ENCODE data around the gene ZMYND15. TPM values are rescaled to one million over a fixed set of nuclear protein-coding genes. Genes with fewer than 3 reads are reported as not detected.

The ZMYND15 gene
- total and polyA plus RNA-seq, 2 of the 13 experiments (the other 11 are each of a cell fraction or from before 2014, with no cell fraction given): 0.24 to 2.7 TPM

DNA sequence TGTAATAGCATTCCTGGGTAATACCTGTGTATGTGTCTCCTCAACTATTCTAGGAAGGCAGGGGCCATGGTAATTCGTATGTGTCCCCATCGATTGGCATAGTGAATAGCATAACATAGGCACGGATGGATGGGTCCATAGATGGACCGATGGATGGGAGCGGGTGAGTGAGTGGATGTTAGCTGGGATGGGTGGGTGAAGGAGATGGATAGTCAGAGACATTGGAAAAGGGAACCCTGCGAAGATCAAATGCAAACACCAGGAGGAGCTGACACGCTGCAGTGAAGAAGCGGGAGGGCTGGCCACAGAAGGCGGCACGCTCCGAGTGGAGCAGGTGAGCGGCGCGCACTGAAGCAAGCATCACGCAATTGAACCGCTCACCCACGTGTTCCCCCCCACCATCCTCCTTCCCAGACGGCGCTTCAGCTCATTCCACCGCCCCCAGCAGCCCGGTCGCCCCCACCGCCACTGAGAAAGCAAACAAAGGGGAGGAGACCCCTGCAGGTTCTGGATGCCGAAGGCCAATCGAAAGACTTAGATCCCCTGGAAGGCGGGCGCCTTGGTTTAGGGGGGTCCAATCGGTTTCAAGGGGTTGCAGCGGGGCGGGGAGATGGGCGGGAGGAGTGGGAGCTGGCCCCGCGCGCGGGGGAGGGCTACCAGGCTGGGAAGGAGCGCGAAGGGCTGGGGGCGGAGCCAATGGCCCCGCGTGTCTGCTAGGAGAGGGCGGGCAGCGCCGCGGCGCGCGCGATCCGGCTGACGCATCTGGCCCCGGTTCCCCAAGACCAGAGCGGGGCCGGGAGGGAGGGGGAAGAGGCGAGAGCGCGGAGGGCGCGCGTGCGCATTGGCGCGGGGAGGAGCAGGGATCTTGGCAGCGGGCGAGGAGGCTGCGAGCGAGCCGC is 29.6 kb upstream of the ZMYND15 start, which contains the start of gene ARRB2 (continued):
- TF ChIP-seq TFDP1 (CRISPR knock-in tag; IDR thresholded peaks at IDR 0.05; ENCODE audit: borderline replicate concordance) (peak; percentile 49; the same call in 1 of the 2 replicates), ZNF431 (CRISPR knock-in tag; IDR thresholded peaks at IDR 0.05; ENCODE audit: borderline replicate concordance, low read depth) (no peak), ZMYM2 (CRISPR knock-in tag; IDR thresholded peaks at IDR 0.05) (0 out of 2 replicates have a peak, but pooled peaks have one; percentile 46), ZBTB44 (CRISPR knock-in tag; IDR thresholded peaks at IDR 0.05) (no peak; the same call in 1 of the 2 replicates), ZFP1 (CRISPR knock-in tag; IDR thresholded peaks at IDR 0.05) (0 out of 2 replicates have a peak, but pooled peaks have one; percentile 44), ZNF33A (CRISPR knock-in tag; IDR thresholded peaks at IDR 0.05; ENCODE audit: borderline replicate concordance) (no peak), ZNF557 (CRISPR knock-in tag; IDR thresholded peaks at IDR 0.05) (no peak), SOX6 (IDR thresholded peaks at IDR 0.05) (no peak), SOX6 (CRISPR knock-in tag; IDR thresholded peaks at IDR 0.05) (peak; percentile 36; the same call in 1 of the 2 replicates), SNAI1 (CRISPR knock-in tag; IDR thresholded peaks at IDR 0.05; ENCODE audit: borderline replicate concordance) (no peak), NR2F2 (IDR thresholded peaks at IDR 0.05; ENCODE audit: borderline replicate concordance, low read depth) (no peak), CHCHD3 (CRISPR knock-in tag; IDR thresholded peaks at IDR 0.05) (no peak), ZNF839 (CRISPR knock-in tag; IDR thresholded peaks at IDR 0.05; ENCODE audit: borderline replicate concordance) (no peak), KMT2A (CRISPR knock-in tag; IDR thresholded peaks at IDR 0.05) (no peak), MED13 (CRISPR knock-in tag; IDR thresholded peaks at IDR 0.05) (no peak), SYNCRIP (IDR thresholded peaks at IDR 0.05; ENCODE audit: insufficient read depth, low read depth, low read length) (no peak), HNF4A (CRISPR knock-in tag; IDR thresholded peaks at IDR 0.05) (no peak), CC2D1A (CRISPR knock-in tag; IDR thresholded peaks at IDR 0.05) (no peak)
- TF ChIP-seq, protein P1, sequence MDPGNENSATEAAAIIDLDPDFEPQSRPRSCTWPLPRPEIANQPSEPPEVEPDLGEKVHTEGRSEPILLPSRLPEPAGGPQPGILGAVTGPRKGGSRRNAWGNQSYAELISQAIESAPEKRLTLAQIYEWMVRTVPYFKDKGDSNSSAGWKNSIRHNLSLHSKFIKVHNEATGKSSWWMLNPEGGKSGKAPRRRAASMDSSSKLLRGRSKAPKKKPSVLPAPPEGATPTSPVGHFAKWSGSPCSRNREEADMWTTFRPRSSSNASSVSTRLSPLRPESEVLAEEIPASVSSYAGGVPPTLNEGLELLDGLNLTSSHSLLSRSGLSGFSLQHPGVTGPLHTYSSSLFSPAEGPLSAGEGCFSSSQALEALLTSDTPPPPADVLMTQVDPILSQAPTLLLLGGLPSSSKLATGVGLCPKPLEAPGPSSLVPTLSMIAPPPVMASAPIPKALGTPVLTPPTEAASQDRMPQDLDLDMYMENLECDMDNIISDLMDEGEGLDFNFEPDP (CRISPR knock-in tag; conservative IDR thresholded peaks at IDR 0.05): no peak
- TF ChIP-seq, protein P2, sequence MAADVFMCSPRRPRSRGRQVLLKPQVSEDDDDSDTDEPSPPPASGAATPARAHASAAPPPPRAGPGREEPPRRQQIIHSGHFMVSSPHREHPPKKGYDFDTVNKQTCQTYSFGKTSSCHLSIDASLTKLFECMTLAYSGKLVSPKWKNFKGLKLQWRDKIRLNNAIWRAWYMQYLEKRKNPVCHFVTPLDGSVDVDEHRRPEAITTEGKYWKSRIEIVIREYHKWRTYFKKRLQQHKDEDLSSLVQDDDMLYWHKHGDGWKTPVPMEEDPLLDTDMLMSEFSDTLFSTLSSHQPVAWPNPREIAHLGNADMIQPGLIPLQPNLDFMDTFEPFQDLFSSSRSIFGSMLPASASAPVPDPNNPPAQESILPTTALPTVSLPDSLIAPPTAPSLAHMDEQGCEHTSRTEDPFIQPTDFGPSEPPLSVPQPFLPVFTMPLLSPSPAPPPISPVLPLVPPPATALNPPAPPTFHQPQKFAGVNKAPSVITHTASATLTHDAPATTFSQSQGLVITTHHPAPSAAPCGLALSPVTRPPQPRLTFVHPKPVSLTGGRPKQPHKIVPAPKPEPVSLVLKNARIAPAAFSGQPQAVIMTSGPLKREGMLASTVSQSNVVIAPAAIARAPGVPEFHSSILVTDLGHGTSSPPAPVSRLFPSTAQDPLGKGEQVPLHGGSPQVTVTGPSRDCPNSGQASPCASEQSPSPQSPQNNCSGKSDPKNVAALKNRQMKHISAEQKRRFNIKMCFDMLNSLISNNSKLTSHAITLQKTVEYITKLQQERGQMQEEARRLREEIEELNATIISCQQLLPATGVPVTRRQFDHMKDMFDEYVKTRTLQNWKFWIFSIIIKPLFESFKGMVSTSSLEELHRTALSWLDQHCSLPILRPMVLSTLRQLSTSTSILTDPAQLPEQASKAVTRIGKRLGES (CRISPR knock-in tag; IDR thresholded peaks at IDR 0.05; ENCODE audit: borderline replicate concordance): no peak
- TF ChIP-seq, protein P3, sequence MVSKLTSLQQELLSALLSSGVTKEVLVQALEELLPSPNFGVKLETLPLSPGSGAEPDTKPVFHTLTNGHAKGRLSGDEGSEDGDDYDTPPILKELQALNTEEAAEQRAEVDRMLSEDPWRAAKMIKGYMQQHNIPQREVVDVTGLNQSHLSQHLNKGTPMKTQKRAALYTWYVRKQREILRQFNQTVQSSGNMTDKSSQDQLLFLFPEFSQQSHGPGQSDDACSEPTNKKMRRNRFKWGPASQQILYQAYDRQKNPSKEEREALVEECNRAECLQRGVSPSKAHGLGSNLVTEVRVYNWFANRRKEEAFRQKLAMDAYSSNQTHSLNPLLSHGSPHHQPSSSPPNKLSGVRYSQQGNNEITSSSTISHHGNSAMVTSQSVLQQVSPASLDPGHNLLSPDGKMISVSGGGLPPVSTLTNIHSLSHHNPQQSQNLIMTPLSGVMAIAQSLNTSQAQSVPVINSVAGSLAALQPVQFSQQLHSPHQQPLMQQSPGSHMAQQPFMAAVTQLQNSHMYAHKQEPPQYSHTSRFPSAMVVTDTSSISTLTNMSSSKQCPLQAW (CRISPR knock-in tag; IDR thresholded peaks at IDR 0.05): peak; percentile 55; the same call in 1 of the 2 replicates
